Measurements from ENCODE around the gene LHFPL4. TPM values are rescaled to one million over a fixed set of nuclear protein-coding genes. Genes with fewer than 3 reads are reported as not detected.
"Not testable (repeated sequence)": the region's sequence is repeated elsewhere in the genome, so short reads cannot be mapped to it uniquely, and the experiment has no call there.

The LHFPL4 gene
- total and polyA plus RNA-seq, 10 donors = not detected

DNA sequence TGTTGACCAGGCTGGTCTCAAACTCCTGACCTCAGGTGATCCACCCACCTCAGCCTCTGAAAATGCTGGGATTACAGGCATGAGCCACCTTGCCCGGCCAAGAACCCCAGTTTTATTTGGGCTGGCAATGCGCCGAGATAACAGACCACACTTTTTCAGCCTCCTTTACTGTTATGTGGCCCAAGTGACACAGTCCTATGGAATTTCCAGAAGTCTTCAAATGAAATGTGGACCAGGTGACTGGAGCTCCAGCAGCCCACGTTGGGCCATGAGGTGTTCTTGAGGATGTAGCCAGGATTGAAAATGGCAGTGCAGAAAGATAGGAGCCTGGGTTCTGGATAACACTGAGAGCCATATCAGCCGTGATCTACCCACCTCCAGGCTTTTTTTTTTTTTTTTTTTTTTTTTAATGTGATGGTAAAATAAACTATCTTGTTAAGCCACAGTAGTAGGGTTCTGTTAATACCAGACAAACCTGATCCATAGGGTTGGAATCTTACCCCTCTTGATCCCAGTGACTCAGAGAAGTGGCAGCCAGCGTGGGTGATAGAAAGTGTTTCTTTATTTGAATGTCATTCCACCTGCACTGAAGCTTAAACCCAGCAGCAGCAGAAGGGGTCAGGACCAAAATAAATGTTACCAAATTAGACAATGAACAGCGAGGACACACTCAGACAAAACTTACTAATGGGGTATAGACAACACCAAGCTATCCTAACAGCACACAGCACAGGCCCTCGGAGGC, 55.6 kb downstream of the LHFPL4 start:
- intact Hi-C loops (cut with DNase I; ENCODE audit: low total_unique reads) = no loop called here
- H3K27ac ChIP-seq = no peak overlapping the region
- no peaks in the 10 kb centered on the region for H3K9me3 ChIP-seq
- H3K27me3 ChIP-seq (replicated peaks in 1 of 7) = peaks cover 4 to 39% (median 30%) of the 10 kb centered on the region in 7 donors
- TF ChIP-seq, protein P1, sequence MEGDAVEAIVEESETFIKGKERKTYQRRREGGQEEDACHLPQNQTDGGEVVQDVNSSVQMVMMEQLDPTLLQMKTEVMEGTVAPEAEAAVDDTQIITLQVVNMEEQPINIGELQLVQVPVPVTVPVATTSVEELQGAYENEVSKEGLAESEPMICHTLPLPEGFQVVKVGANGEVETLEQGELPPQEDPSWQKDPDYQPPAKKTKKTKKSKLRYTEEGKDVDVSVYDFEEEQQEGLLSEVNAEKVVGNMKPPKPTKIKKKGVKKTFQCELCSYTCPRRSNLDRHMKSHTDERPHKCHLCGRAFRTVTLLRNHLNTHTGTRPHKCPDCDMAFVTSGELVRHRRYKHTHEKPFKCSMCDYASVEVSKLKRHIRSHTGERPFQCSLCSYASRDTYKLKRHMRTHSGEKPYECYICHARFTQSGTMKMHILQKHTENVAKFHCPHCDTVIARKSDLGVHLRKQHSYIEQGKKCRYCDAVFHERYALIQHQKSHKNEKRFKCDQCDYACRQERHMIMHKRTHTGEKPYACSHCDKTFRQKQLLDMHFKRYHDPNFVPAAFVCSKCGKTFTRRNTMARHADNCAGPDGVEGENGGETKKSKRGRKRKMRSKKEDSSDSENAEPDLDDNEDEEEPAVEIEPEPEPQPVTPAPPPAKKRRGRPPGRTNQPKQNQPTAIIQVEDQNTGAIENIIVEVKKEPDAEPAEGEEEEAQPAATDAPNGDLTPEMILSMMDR (IDR thresholded peaks at IDR 0.05 in 8 of 11, conservative IDR thresholded peaks at IDR 0.05 in 3 of 11) = no peak
- no peak for TF ChIP-seq POLR2AphosphoS5 (IDR thresholded peaks at IDR 0.05)
- TF ChIP-seq POLR2A (IDR thresholded peaks at IDR 0.05) = no peak
- peaks cover 0 to 21% (median 12%) of the 10 kb centered on the region in 6 donors for H3K4me1 ChIP-seq
- WGBS, 5 donors = 84 to 93% (median 85%) methylated on average over 8 of the region's 8 CpGs
- no peak overlapping the region for H3K4me3 ChIP-seq
- H3K36me3 ChIP-seq = no peaks in the 10 kb centered on the region
- DNase-seq = no peak

DNA sequence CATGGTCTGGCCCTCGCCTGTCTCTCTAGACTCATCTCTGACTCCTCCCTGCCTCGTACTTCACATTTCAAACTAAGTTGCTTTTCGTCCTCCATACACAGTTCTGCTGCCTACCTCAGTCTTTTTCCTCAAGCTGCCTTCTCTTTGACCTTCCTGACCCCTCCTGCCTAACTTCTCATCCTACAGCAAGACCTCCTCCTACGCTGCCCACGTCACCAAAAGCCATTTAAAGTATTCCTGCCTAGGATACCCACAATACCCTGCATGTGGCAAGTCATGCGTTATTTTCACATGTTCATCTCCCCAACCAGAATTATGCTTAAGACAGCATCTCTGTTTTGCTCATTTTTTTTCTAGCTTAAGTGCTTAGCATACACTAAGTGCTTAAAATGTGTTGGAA, 56.7 kb downstream of the LHFPL4 start:
- Histone ChIP-seq H3K4me1 (peaks cover 0 to 21% (median 12%) of the 10 kb centered on the region in 6 donors), H3K27me3 (replicated peaks in 1 of 7) (peaks cover 4 to 32% (median 26%) of the 10 kb centered on the region in 7 donors), H3K36me3 (peaks cover 0 to 6% (median 0%) of the 10 kb centered on the region in 6 donors), H3K27ac (no peak overlapping the region), H3K9me3 (no peaks in the 10 kb centered on the region), H3K4me3 (no peak overlapping the region)
- TF ChIP-seq, protein P1 (IDR thresholded peaks at IDR 0.05 in 8 of 11, conservative IDR thresholded peaks at IDR 0.05 in 3 of 11) = no peak
- TF ChIP-seq POLR2AphosphoS5 (IDR thresholded peaks at IDR 0.05) (no peak), POLR2A (IDR thresholded peaks at IDR 0.05) (no peak)
- DNase-seq = no peak
- WGBS, 5 donors = 74 to 83% (median 81%) methylated on average over 6 of the region's 6 CpGs
- intact Hi-C loops (cut with DNase I; ENCODE audit: low total_unique reads) = no loop called here

DNA sequence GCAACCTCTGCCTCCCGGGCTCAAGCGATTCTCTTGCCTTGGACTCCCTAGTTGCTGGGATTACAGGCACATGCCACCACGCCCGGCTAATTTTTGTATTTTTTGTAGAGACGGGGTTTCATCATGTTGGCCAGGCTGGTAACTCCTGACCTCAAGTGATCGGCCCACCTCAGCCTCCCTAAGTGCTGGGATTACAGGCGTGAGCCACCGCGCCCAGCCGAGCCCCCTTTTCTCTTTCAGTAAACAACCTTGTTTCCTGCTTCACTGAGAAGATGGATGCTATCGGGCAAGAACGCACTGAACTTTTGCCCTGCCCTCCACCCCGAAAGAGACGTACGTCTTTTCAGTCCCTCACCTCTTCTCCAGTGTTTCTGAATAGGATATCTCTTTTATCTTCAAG, 59.6 kb downstream of the LHFPL4 start:
- H3K27me3 ChIP-seq (replicated peaks in 1 of 7); H3K27ac ChIP-seq; H3K4me1 ChIP-seq; H3K4me3 ChIP-seq; intact Hi-C loops (cut with DNase I; ENCODE audit: low total_unique reads); H3K36me3 ChIP-seq; DNase-seq; H3K9me3 ChIP-seq: not testable (repeated sequence)
- WGBS, 5 donors = 91 to 97% (median 94%) methylated on average over 15 of the region's 15 CpGs

DNA sequence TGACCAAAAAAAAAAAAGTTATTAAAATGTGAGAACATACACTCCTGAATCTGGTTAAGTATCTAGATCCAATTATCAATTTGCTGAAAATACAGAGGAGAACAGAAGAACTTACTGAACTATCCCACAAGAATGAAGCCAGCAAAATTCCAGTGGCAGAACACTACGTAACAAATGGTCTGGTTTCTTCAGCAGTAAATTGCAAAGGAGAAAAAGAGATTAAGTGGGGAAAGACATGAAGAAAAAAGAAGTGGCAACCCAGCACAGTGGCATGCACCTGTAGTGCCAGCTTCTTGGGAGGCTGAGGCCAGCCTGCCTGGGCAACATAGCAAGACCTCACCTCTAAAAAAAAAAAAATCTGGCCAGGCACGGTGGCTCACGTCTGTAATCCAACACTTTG, 62.1 kb downstream of the LHFPL4 start:
- no peaks in the 10 kb centered on the region for H3K27me3 ChIP-seq (replicated peaks in 1 of 7)
- H3K4me3 ChIP-seq = no peak overlapping the region
- intact Hi-C loops (cut with DNase I; ENCODE audit: low total_unique reads) = no loop called here
- H3K4me1 ChIP-seq = no peaks in the 10 kb centered on the region
- no peak for TF ChIP-seq POLR2AphosphoS5 (IDR thresholded peaks at IDR 0.05)
- TF ChIP-seq POLR2A (IDR thresholded peaks at IDR 0.05) = no peak
- TF ChIP-seq, protein P1 (IDR thresholded peaks at IDR 0.05 in 8 of 11, conservative IDR thresholded peaks at IDR 0.05 in 3 of 11) = no peak
- 61 to 85% (median 80%) methylated on average over 3 of the region's 3 CpGs for WGBS, 5 donors
- peaks cover 0 to 23% (median 17%) of the 10 kb centered on the region in 8 donors for H3K9me3 ChIP-seq
- peaks cover 0 to 22% (median 2%) of the 10 kb centered on the region in 6 donors for H3K36me3 ChIP-seq
- no peak overlapping the region for H3K27ac ChIP-seq
- no peak for DNase-seq
